SH-SY5Y (cell line): ENCODE data around the gene DNAH2.

ENCODE experiments used
- GATA2 ChIP-seq: IDR thresholded peaks from 2 replicates; pipeline ENCODE4 v1.6.1; 2011; ENCODE audit warnings: mild to moderate bottlenecking, low read depth, low read length
- GATA3 ChIP-seq: IDR thresholded peaks from 2 replicates; pipeline ENCODE4 v1.6.1; 2011; ENCODE audit warnings: low read depth, mild to moderate bottlenecking, low read length, moderate library complexity

GRCh38 chr17:7695586-7695985, 22.0 kb upstream of the DNAH2 start:
- no peak for TF ChIP-seq GATA3
- TF ChIP-seq GATA2, result no peak
